Liver (tissue), 9 donors: ENCODE data around the gene CD68. TPM values are rescaled to one million over a fixed set of nuclear protein-coding genes. Genes with fewer than 3 reads are reported as not detected.
A peak's percentile ranks its signal among the peaks of the same experiment; 100 is the strongest.

Source experiments
- DNase-seq: peaks from one replicate; pipeline ENCODE4 v3.0.0-alpha.2; 2017; ENCODE audit warnings: low spot score
- H3K27ac ChIP-seq, 2 donors: one replicate each; pipeline ENCODE4 v1.7.0; 2013; ENCODE audit warnings: inconsistent platforms in 2 of 2, low read length in 2 of 2, control low read depth in 1 of 2, low read depth in 1 of 2, mild to moderate bottlenecking in 1 of 2
- H3K27me3 ChIP-seq, 4 donors: one replicate each; pipeline versions ENCODE4 v1.6.1 to v1.7.0; 2013; ENCODE audit warnings: low read length in 3 of 4, inconsistent platforms in 1 of 4, mild to moderate bottlenecking in 1 of 4, moderate library complexity in 1 of 4; ENCODE audit not compliant: control insufficient read depth in 4 of 4, insufficient read depth in 4 of 4
- H3K36me3 ChIP-seq, 4 donors: one replicate each; pipeline versions ENCODE4 v1.6.1 to v1.7.0; 2013; ENCODE audit warnings: low read length in 3 of 4, mild to moderate bottlenecking in 3 of 4, low read depth in 1 of 4, moderate library complexity in 1 of 4; ENCODE audit not compliant: control insufficient read depth in 4 of 4, insufficient read depth in 3 of 4
- H3K4me1 ChIP-seq, 4 donors: one replicate each; pipeline versions ENCODE4 v1.6.1 to v1.7.0; 2013; ENCODE audit warnings: low read length in 3 of 4, mild to moderate bottlenecking in 3 of 4, moderate library complexity in 1 of 4; ENCODE audit not compliant: control insufficient read depth in 4 of 4, insufficient read depth in 4 of 4
- H3K4me3 ChIP-seq, 3 donors: one replicate each; pipeline versions ENCODE4 v1.6.1 to v1.7.0; 2013; ENCODE audit warnings: low read length in 3 of 3, control low read depth in 1 of 3, low read depth in 1 of 3, mild to moderate bottlenecking in 1 of 3
- H3K9ac ChIP-seq, 2 donors: one replicate each; pipeline ENCODE4 v1.7.0; 2013; ENCODE audit warnings: low read length in 2 of 2, mild to moderate bottlenecking in 2 of 2, moderate library complexity in 2 of 2, control low read depth in 1 of 2, low read depth in 1 of 2
- H3K9me3 ChIP-seq, 4 donors: one replicate each; pipeline versions ENCODE4 v1.6.1 to v1.7.0; 2013; ENCODE audit warnings: low read length in 3 of 4; ENCODE audit not compliant: control insufficient read depth in 4 of 4
- ATF3 ChIP-seq: IDR thresholded peaks from 2 replicates; pipeline ENCODE4 v1.6.1; 2016; ENCODE audit warnings: antibody characterized with exemption
- CTCF ChIP-seq: fragments of 150-350 bp; IDR thresholded peaks from 2 replicates; pipeline ENCODE4 v1.5.1; 2017; ENCODE audit warnings: improper control_type of control experiment, low read depth, low read length; ENCODE audit not compliant: missing input control
- EGR1 ChIP-seq, 2 donors: IDR thresholded peaks; 2 replicates each; pipeline ENCODE4 v1.6.1; 2016 to 2018; ENCODE audit warnings: antibody characterized with exemption in 2 of 2, low read depth in 2 of 2
- FOXA1 ChIP-seq: IDR thresholded peaks from 2 replicates; pipeline ENCODE4 v1.6.1; 2016; ENCODE audit warnings: antibody characterized with exemption
- FOXA2 ChIP-seq: IDR thresholded peaks from 2 replicates; pipeline ENCODE4 v1.6.1; 2016; ENCODE audit warnings: antibody characterized with exemption
- HNF4A ChIP-seq, 2 donors: conservative IDR thresholded peaks; 2 replicates each; pipeline ENCODE4 v1.6.1; 2016; ENCODE audit warnings: antibody characterized with exemption in 2 of 2, mild to moderate bottlenecking in 2 of 2
- HNF4G ChIP-seq: IDR thresholded peaks from 2 replicates; pipeline ENCODE4 v1.6.1; 2016; ENCODE audit warnings: antibody characterized with exemption
- RAD21 ChIP-seq, 2 donors: IDR thresholded peaks; 2 replicates each; pipeline ENCODE4 v1.6.1; 2016; ENCODE audit warnings: antibody characterized with exemption in 2 of 2, mild to moderate bottlenecking in 2 of 2
- REST ChIP-seq: IDR thresholded peaks from 2 replicates; pipeline ENCODE4 v1.6.1; 2016; ENCODE audit warnings: antibody characterized with exemption, mild to moderate bottlenecking
- RXRA ChIP-seq, 2 donors: IDR thresholded peaks; 2 replicates each; pipeline ENCODE4 v1.6.1; 2017 to 2018; ENCODE audit warnings: antibody characterized with exemption in 2 of 2, mild to moderate bottlenecking in 1 of 2
- SP1 ChIP-seq: IDR thresholded peaks from 2 replicates; pipeline ENCODE4 v1.6.1; 2018; ENCODE audit warnings: antibody characterized with exemption, mild to moderate bottlenecking
- TAF1 ChIP-seq: conservative IDR thresholded peaks from 2 replicates; pipeline ENCODE4 v1.6.1; 2016; ENCODE audit warnings: antibody characterized with exemption, mild to moderate bottlenecking
- YY1 ChIP-seq: IDR thresholded peaks from 2 replicates; pipeline ENCODE4 v1.6.1; 2016; ENCODE audit warnings: antibody characterized with exemption, mild to moderate bottlenecking
- ZBTB33 ChIP-seq: IDR thresholded peaks from 2 replicates; pipeline ENCODE4 v1.6.1; 2016; ENCODE audit warnings: antibody characterized with exemption
- WGBS: extraction: QIAGEN DNeasy Blood & Tissue Kit; methylation state at CpG from one replicate; pipeline ENCODE4 v1.1.7; 2013; 5-methylcytosine and 5-hydroxymethylcytosine counted together
- polyA plus RNA-seq, 2 donors: library from polyadenylated mRNA; stranded (reverse) in 1 of 2; unstranded in 1 of 2; fragments of 200-250 nt in 1 of 2; fragments of >200 nt in 1 of 2; fragmentation: Nextera tagmentation in 1 of 2; extraction: Ambion mirVana in 1 of 2; gene quantifications; one replicate each; pipeline versions ENCODE4 v1.2.1 to v1.2.3, GENCODE V29; 2013 to 2015
- total RNA-seq, 2 donors: library from RNA; depleted of rRNA; stranded (reverse); fragments of >200 nt; gene quantifications; one replicate each; pipeline ENCODE4 v1.2.3, GENCODE V29; 2014
- donor health status: healthy.
- donor health status: healthy.
- donor health status: healthy.
- donor health status: healthy.
- donor health status: healthy.

The CD68 gene
- total and polyA plus RNA-seq, 4 donors, result 14.2 to 88.6 (median 33.1) TPM

GRCh38 chr17:7589204-7589868 lies 9.9 kb downstream of the CD68 start:
- H3K27ac ChIP-seq, result no peak overlapping the region
- no peak overlapping the region for H3K4me3 ChIP-seq
- peaks cover 2 to 14% (median 5%) of the 10 kb centered on the region in 4 donors for H3K4me1 ChIP-seq
- DNase-seq, result peak; percentile 77
- no peak overlapping the region for H3K9ac ChIP-seq
- 37% methylated on average over 56 of the region's 56 CpGs for WGBS
- TF ChIP-seq HNF4G (no peak), SP1 (peak; percentile 27), FOXA1 (no peak), CTCF (peak; percentile 73), REST (no peak), TAF1 (no peak), FOXA2 (no peak), RAD21 (IDR thresholded peaks at IDR 0.05) (peak; percentile 76 to 88)
- H3K9me3 ChIP-seq, result no peaks in the 10 kb centered on the region
- H3K27me3 ChIP-seq, result no peaks in the 10 kb centered on the region
- peaks cover 24 to 49% (median 34%) of the 10 kb centered on the region in 4 donors for H3K36me3 ChIP-seq

- H3K27me3 ChIP-seq, result no peaks in the 10 kb centered on the region
- no peaks in the 10 kb centered on the region for H3K9me3 ChIP-seq
- peaks cover 24 to 56% (median 38%) of the 10 kb centered on the region in 4 donors for H3K36me3 ChIP-seq
- H3K27ac ChIP-seq, result no peak within 1 kb of the TSS
- WGBS, result 78% methylated on average over 24 of the region's 24 CpGs
- H3K4me1 ChIP-seq, result peaks cover 0 to 8% (median under 1%) of the 10 kb centered on the region in 4 donors
- no peak for DNase-seq
- H3K9ac ChIP-seq, result no peak within 1 kb of the TSS
- H3K4me3 ChIP-seq, result no peak within 1 kb of the TSS
- no peak for TF ChIP-seq YY1
- TF ChIP-seq EGR1 (IDR thresholded peaks at IDR 0.05; ENCODE audit: low read depth in 2 of 2), result no peak
- TF ChIP-seq RAD21 (IDR thresholded peaks at IDR 0.05), result no peak
- no peak for TF ChIP-seq SP1
- no peak for TF ChIP-seq HNF4G
- TF ChIP-seq RXRA (IDR thresholded peaks at IDR 0.05), result no peak
- no peak for TF ChIP-seq ZBTB33
- no peak for TF ChIP-seq CTCF
- TF ChIP-seq REST, result no peak
- TF ChIP-seq FOXA1, result no peak
- TF ChIP-seq TAF1, result no peak
- no peak for TF ChIP-seq ATF3
- no peak for TF ChIP-seq HNF4A (conservative IDR thresholded peaks at IDR 0.05)
- TF ChIP-seq FOXA2, result no peak
Observed at GRCh38 chr17:7589891-7590691, 10.7 kb downstream of the CD68 start, which contains the start of gene SOX15. SOX15 (minus strand) TSS chr17:7590094; CDS start chr17:7589676, 418 bp downstream.
